DMS 273 (cell line): ENCODE results near the gene ACTR3.

Source experiments
- DNase-seq: peaks from one replicate; lab custom pipeline; 2025; ENCODE audit not compliant: unreplicated experiment; lab: John Stamatoyannopoulos, UW

Gene ACTR3

DNA sequence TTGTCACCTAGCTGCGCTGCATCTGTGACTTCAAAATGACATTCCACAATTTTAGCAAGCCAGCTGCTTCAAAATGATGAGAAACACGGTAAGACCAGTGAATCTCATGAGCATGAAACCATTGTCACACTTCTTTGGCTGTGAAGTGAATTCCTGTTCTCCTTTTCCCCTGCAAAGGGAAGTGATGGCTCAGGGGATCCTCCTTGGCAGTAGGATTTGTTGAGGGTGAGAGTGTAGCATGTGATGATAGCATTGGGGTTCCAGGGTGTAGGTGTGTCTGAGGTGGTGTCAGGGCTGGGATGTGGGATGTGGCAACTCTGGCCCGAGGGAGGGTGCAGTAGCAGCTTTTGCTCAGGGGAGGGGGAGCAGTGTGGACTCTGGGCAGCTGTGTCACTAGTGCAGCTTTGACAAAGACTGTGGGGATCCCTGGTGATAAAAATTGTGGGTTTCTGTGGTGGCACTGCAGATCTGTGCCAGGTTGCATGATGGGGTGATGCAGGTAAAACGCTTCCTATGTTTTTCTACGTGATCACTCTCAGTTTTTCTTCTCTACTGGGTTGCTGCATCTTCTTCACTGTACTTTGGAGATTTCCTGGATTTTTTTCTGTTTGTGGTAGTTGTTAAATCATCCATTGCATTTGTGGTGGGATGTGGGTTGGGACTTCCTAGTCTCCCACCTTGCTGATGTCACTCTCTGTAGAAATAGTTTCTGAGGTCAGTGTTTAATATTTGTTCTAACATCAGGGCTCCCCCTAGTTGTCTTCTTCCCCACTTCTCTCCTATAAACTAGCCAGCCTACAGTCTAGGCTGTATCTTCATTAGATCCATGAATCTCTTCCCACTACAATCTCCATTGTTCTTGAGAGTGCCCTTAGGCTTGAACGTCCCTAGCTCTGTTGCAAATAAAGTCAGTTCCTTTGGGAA lies 107.0 kb downstream of the ACTR3 start:
- DNase-seq: no peak

DNA sequence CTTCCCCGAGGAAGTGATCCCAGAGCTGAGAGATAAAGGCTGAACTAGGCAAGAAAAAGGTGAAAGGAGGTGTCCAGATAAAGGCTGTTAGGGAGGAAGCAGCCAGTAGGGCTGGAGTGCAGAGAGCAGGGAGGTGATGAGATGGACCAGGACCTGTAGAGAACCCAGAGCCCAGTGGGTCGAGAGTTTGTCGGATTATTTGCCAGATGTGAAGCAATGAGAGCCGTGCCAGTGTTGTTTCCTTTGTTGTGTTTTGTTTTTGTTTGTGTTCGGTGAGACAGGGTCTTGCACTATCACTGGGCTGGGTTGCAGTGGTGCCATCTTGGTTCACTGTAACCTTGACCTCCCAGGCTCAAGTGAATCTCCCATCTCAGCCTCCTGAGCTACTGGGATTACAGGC lies 111.3 kb downstream of the ACTR3 start:
- no peak for DNase-seq

DNA sequence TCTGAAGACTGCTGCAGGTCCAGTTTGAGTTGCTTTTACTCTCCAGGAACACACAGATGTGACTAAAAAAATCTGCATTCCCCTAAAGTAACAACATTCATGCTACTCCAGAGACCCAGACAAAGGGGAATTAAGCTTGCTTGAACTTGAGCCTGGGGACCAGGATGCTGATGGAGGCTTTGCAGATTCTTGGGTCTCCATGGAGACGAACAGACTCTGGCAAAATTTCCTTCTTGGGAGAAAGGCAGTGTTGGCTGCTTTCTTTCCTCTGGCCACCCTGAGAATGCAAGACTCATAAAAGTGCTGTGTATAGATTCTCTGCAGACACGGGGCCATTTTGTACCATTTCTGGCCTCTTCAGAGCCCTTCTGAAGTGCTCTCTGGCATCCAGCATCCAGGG lies 112.0 kb downstream of the ACTR3 start:
- no peak for DNase-seq

DNA sequence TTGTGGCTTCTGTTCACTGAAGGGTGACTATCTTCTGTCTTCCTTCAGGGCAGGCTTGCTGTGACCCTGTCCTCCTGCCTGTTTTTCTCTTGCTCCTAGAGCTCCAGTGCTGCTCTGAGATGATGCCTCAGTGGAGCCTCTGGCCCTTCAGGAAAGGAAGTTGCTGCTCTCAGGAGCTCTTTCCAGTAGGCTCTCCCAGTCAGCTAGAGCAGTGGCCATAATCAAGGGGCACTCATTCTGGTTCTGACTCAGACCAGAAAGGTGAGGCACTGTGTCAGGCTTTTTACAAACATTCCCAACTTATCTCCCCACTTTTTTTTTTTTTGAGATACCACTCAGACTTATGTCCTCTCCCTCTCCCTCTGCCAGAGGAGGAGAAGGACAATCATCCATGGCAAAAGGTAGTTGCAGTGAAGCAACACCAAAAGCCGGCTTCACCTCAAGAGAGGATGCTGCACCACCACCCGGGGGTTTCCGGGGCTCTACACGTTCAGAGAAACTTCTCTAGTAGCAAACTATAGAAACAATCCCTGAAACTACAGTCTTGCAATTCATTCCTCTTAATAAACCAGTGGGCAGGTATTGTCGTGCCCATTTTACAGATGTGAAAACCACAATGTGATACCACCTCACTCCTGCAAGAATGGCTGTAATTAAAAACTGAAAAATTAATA lies 115.4 kb downstream of the ACTR3 start:
- no peak for DNase-seq

DNA sequence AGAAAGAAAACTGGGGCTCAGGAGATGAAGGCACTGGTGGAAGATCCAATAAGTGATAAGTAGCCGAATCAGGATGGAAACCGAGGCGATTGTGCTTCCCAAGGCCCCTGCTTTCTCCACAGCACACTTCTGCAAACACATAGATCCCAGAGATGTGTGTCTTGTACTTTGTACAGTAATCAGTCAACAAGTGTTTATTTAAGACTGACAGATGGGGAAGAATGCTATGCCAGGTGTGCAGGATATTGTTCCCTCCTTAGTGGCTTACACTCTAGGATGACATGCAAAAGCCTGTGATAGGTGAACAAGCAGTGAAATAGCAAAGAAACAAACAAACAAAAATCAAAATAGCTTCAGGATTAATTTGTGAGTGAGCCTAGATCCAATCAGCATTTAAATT lies 116.6 kb downstream of the ACTR3 start:
- no peak for DNase-seq

DNA sequence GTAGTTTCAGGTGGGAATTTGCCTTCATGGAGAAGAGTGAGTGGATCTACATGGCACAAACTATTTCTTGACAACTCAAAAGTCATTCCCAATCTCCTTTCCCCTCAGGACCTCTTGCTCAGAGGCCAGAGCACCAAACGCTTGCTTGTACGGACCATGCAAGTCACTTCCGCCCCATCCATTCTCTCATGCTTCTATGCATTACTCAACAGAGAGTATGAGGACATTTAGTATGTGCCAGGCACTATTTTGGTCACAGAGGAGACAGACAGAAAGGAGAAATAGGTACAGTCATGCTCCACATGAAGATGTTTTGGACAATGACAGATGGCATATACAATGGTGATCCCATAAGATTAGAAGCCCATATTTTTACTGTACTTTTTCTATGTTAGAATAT lies 117.5 kb downstream of the ACTR3 start:
- DNase-seq: no peak

DNA sequence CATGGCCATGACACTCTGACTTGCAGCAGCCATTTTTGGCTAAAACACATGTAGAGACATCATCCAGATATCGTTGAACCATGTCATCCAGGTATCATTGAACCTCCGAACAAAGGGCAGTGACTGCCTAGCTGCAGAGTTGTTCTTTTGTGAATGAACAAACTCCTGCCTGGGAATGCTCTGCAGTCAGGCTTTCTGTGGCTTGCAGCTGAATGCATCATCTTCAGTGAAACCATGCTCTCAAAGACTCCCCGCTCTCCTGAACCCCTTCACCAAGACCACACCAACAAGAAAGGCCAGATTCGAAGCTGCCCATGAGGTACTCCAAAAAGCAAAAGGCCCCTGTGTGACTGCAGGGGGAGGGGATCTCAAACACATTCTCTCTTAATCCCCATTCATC lies 118.8 kb downstream of the ACTR3 start:
- no peak for DNase-seq

DNA sequence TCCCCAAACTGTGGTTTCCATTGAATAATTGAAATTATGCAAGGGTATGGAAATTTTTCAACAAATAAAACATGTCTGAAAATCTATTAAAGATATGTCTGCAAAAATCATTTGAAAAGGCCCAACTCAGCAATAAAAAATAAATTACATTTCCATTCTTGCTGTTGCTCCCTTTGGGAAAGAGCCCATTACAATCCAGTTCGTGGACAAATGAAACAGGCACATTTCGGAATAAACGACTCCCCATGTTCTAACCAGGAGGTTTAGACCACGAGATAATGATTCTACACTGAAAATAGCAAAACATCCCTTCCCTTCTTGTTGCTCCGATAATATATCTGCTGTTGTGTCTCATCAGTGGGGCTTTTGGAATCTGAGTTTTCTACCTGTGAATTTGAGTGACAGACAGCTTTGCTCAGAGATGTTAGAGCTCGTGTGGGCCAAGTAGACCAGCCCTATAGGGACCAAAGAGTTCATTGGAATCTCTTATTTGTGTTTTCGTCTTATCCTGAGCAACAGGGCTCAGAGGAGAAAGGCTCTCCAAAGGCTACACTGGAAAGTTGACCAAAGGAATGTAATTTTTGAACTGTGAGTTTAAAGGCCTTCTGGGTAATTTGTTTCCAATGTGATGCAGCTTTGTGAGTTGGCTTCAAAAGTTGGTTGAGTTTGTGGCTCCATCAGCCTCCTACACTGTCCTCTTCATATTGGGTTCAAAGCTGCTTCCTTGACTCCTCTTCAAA lies 119.5 kb downstream of the ACTR3 start:
- DNase-seq: no peak

DNA sequence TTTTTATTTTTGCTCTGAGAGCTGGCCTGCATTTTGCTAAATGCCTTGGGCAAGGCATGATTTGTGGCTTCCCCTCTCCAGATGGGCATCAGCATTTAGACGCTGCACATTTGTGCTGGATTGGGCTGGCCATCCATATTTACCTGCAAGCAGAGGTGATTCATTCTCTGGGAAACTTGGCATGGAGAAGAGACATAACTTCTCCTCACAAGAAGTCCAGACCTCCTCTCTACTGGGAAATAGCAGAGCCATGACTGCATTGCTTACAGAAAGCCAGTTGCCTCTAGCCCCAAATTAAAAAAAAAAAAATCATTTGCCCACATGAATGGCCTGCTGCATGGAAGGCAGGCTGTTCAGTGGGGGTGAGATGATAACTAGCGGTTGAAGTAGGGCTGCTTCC lies 120.1 kb downstream of the ACTR3 start:
- DNase-seq: no peak

DNA sequence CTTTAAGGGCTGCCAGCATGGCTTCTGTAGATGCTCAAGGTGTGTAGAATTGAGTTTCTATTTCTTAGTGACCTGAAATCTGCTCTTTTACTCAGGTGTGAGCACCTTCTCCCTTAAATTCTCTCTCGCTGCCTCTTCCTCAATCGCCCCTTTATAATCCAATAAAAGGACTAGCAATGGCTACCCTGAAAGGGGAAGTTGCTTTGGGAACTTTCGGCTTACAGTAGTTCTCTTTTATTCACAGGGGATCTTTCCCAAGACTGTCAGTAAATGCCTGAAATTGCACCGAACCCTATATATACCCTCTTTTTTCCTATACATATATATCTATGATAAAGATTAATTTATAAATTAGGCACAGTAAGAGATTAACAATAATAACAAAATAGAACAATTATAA lies 121.8 kb downstream of the ACTR3 start:
- DNase-seq: no peak
